NCI-H524 (cell line): ENCODE data around the gene MKNK2.
"Not testable (repeated sequence)": the region's sequence is repeated elsewhere in the genome, so short reads cannot be mapped to it uniquely, and the experiment has no call there.

Source experiments
- DNase-seq, 2 experiments: peaks; one replicate each; lab custom pipeline; 2025; lab: John Stamatoyannopoulos, UW

The MKNK2 gene

DNA sequence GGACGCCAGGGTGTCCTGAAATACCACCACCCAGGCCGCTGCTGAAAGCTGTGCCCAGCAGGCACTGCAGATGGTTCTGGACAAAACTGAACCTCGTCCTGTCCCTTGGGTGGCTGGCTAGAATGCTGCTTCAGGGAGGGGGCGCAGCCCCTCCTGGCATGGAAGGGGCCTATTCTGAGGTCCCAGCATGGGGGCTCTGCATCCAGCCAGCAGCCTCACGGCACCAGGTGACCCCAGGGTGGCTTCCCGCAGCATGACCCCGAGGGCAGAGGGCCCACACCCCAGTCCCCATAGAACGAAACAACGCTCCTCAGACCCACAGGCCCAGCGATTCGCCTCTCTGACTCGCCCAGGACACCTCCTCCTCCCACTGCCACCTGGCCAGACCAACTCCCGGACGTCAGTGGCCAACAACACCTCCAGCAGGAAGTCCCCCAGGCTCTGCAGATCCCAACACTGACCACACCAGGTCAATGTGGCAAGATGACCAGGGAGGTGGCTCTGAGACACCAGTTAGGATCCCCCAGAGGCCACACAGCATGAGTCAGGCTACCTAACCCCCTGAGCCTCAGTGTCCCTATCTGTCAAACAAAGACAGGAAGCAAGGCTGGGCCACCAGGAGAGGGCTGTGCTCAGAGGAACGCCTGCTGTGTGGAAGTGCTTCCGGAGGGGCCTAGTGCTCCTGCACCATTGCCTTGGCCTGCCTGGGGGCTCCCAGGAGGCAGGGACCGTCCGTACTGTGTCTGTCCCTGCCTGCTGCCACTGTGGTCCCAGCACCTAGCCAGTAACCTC lies 6.1 kb downstream of the MKNK2 start:
- no peak for DNase-seq

DNA sequence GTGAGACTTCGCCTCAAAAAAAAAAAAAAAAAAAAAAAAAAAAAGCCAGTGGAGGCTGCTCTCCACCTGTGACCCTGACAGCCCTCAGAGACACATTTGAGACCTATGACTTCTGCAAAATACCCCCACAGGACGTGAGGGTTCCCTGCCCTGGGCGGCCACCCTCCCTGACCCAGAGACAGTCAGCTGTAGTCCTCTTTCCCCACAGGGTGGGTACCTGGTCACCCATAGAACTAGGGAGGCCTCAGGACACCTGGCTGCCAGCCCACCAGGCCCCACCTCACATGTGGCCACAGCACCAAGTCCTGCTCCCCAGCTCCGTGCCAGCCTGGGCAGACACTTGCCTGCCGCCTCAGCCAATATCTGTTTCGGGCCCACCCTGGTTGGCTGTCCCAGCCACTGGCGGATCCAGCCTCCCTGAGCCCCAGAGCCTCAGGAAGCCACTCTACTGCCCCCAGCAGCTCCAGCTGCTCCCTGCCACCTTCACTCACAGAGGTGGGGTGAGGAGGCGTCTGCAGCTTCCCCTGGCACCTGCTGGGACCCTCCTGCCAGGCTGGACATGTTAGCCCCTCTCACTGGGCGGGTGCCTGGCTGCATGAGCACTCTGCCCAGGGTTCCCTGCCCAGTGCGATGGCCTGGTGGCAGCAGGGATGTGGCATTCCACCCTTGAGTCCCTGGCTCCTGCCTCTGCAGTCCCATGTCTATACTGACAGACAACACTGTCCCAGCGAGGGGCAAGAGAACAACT lies 6.9 kb downstream of the MKNK2 start:
- DNase-seq, result no peak

DNA sequence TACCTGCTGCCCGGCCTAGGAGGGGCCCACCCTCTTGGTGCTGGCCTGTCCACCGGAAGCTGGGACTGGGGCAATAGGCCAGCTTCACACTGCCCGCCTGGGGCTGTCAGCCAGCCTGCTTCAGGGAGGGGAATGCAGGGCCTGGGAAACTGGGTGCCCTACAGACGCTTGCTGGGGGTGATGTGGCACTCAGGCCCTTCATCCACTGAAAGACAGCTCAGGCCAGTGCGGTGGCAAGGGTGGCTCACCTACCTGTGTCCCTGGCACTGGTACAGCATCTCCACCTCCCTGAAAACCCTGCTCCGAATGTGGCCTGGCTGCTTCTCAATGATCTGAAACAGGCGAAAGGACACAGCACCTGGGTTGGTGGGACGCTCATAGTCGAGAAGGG lies 7.8 kb downstream of the MKNK2 start:
- no peak for DNase-seq

DNA sequence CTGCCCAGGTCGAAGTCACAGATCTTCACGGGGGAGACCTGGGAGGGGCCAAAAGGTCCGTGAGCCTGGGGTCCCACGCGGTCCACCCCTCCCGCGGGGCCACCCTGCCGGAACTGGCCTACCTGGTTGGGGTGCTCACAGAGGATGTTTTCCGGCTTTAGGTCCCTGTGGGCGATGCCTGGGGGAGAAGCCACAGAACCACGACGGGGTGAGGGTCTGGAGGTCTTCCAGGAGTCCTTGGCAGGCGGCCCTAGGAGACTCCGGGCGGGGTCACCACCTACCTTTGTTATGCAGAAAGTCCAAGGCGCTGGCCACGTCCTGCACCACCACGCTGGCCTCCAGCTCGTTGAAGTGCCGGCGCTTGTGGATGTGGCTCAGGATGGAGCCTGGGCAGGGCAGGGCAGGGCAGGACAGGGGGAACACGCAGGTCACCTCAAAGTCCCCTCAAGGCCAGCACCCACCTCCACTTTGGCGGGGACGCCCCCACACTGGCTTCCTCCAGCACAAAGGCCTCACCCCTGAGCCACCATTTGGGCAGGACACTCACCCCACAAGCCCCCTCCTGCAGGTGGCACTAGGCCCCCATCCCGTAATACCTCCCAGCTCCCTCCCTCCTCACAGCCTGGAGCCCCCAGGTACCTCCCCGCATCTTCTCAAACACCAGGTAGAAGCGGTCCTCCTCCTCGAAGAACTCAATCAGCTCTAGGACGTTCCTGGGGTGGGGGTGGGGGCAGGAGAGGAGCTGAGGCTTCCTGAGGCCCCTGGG lies 8.4 kb downstream of the MKNK2 start:
- no peak for DNase-seq

DNA sequence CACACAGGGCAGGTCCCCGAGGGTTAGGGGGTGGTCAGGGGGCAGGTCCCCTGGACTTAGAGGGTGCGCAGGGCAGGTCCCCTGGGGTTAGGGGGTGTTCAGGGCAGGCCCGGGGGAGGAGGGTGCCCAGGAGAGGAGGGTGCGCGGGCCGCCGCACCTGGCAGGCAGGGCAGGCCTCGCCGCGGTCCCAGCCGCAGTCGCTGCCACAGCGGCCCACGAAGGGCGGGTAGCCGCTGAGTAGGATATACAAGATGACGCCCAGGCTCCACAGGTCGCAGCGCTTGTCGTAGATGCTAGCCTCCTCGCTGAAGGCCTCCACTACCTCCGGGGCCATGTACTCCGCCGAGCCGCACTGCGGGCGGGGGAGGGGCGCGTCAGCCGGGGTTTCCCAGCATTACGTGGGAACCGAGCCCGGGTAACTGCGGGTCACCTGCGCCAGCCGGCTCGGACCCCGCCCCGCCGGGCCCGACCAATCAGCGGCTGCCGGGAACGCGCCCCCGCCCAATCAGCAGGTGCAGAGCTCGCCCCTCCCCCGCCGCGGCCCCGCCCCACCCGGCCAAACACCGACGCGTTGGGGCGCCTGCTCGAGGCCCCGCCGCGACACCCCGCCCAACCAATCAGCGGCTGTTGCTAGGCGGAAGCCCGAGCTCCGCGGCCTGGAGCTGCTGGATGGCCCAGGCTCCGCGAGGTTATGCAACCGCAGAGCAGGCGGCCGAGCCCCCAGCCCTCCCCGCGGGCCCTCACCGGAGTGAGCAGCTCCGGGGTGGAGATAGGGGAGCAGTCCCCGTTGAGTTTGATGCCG lies 9.2 kb downstream of the MKNK2 start:
- DNase-seq, result peak; percentile 97 to 98

DNA sequence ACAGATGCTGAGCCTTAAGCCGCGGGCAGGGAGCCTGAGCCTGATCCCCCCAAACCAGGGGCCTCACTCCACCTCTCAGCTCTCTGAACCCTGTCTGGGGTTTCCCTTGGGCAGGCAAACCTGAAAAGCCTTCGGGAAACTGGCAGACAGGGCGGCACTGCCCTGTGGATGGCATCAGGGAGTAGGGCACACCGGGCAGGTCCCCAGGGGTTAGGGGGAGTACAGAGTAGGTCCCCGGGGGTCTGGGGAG lies 9.7 kb downstream of the MKNK2 start:
- DNase-seq, result no peak

DNA sequence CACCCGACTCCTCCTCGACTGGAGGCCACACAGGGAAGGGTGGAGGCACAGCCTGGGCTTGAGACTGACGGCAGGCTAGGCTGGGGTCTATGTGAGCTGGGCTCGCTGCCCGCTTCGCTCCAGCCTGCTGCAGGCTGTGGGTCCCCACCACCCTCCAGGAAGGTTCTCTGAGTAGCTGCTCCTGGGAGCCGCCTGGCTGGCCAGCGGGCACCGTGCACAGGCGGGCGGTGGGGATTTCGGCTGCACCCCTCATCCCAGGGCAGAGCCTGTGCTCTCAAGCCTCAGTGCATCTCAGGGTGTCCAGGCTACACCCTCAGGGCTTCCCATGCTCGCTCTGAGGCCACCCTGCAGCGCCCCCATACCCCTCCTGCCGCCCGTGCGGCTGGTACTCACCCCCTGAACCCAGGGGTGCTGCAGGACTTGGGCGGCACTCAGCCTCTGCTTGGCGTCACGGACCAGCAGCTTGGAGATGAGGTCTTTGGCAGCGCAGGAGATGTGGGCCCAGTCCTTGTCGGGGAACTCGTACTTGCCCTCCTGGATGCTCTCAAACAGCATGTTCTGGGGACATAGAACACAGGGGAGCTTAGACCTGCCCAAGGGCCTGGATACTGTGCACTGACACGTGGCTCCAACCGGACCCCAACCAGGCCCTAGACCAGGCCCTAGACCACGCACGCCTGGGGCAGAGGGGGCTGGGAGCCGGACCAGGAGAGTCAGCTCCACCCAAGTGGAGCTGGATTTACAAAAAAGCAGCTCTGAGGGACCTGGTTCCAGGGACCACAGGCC lies 10.2 kb downstream of the MKNK2 start:
- DNase-seq, result no peak

DNA sequence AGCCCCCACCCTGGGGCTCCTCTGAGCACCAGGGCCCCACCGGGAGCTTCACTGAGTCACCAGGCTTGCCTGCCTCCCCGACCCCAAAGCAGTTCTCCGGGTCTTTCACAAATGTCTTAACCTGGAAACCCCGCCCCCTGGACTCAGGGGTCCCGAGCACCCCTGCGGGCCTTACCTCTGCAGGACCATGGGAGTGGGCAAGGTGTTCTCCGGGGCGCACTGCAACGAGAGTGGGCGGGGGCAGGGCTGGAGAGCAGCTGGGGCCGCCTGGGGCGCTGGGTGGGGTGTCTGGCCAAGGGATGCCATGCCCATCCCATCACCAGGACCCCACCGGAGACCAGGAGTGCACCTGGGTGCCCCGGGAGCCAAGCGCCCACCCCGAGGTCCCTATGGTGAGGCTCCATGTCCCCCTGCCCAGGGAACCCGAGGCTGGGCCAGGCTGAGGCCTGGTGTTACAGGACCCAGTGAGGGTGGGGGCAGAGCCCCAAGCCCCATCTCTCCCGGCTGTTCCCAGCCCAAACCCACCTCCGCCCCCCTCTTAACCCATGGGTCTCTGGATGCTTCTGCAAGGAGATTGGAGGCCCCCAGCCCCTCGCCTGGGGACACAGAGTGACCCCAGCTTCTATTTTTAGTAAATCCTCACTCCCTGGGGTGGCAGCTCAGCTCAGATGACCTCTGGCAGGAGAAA lies 10.9 kb downstream of the MKNK2 start:
- no peak for DNase-seq

DNA sequence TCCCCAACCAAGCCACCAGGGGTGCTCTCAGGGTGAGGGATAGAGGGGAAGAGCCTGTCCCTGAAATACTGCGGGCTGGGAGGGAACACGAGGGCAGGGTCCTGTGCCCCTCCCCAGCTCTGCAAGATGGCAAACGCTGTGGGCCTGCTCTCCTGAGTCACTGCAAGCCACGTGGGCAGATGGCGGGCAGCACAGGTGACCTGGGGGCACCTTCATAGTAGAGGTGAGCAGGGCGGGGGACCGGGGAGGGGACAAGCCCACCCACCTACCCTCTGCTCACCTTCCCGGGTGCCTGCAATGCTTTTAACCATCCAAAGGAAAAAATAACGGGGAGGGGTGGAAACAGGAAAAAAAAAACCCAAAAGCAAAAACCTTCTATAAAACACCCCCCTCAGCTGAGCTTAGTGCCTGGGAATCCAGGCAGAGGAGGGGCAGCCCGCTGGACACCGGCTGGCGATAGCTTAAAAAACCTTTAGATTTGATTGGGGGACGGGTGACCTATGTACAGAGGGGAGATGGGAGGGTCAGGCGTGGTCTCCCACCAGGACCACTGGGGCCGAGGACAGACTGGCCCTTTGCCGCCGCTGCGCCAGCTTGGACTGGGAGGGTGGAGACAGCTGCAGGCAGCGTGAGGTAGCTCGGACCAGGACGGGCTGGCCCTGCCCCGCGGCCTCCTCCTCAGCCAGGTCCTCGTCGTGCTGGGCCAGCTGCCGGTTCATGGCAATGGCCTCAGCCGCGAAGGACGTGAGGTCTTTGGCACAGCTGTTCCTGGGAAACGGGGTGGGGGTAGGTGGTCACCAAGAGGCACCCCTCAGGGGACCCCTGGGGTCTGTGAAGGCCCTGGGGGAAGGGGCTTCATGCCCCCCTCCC lies 11.7 kb downstream of the MKNK2 start:
- DNase-seq, result no peak

DNA sequence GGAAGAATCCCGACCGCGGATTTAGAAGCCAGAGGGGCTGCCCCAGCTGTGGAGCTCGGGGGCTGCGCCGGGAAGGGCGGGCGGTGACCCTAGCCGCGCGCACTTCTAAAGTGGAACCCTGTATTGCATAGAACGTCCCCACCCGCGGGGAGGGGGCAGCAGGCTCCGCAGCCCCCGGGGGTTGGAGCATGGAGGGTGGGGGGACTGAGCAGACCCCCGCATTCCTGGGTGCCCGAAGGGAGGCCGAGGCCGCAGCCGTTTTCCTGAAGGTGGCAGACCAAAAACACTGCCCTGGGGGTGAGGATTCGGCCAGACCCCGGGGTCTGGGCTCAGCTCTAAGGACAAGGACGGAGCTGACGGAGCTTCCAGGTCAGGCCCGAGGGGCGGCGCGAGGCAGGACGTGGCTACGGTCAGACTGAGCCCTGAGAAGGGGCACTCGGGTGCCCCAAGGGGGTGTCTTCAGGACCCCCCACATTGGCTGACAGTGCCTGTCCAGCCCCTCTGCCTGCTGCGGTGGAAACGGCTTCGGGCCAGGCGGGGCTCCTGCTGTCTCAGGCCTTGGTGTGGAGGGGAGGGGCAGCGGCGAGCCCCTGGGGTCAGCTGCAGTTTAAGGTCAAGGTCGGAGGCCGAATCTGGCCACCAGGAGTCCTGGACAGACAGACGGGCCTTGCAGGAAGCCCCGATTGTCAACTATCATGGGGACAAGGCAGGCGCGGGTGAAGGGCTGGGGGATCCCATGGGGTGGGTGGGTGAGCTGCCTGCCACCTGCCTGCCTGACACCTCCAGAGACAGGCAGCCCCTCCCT lies 12.6 kb downstream of the MKNK2 start:
- DNase-seq, result no peak

DNA sequence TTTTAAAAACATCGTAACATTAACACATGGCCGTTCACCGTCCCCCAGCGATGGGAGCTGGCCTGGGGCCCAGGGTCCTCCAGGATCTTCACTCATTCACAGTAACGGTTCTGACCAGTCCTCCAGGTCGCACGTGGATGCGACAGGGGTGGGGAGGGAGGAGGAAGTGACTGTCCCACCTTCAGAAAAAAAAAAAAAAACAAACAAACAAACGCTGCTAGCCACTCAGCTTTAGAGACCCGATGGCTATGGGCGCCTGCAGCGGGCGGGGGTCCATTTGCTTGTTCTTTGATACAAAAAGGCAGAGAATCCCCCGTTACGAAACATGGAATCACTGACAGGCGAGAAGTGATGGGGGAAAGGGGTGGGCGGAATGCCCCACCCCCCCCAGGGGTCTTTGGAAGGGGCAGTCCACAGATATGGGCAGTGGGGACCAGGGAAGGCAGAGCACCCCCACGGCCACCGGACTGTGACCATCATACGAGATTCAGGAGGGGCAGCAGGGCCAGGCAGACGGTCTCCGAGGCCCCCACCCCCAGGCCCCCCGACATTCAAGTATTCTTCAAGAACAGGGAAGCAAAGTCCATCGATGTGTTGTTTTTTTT lies 13.3 kb downstream of the MKNK2 start:
- no peak for DNase-seq

DNA sequence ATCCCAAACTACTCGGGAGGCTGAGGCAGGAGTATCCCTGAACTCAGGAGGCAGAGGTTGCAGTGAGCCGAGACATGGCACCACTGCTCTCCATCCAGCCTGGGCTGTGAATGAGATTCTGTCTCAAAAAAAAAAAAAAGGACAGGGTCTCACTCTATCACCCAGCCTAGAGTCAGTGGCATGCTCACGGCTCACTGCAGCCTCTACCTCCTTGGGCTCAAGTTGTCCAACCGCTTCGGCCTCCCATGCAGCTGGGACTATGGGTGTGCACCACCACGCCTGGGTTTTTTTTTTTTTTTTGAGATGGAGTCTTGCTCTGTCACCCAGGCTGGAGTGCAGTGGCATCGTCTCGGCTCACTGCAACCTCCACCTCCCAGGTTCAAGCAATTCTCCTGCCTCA lies 14.6 kb downstream of the MKNK2 start:
- DNase-seq, result no peak

DNA sequence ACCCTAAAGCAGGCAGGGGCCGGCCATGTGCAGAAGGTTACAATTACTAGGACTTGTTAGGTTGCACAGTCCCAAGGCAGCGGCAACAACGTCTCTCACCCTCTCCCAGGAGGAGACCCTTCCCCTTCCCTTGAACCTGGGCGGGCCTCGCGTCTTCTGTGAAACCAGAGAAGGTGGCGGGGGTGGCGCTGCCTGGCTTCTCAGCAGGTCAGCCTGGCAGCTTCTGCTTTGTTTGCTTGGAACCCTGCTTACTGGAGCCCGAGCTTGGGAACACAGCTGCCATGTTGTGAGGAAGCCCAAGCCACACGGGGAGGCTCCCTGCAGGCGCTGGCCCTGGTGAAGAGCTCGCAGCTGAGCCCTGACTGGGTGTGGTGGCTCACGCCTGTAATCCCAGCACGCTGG lies 15.5 kb downstream of the MKNK2 start:
- DNase-seq, result no peak

DNA sequence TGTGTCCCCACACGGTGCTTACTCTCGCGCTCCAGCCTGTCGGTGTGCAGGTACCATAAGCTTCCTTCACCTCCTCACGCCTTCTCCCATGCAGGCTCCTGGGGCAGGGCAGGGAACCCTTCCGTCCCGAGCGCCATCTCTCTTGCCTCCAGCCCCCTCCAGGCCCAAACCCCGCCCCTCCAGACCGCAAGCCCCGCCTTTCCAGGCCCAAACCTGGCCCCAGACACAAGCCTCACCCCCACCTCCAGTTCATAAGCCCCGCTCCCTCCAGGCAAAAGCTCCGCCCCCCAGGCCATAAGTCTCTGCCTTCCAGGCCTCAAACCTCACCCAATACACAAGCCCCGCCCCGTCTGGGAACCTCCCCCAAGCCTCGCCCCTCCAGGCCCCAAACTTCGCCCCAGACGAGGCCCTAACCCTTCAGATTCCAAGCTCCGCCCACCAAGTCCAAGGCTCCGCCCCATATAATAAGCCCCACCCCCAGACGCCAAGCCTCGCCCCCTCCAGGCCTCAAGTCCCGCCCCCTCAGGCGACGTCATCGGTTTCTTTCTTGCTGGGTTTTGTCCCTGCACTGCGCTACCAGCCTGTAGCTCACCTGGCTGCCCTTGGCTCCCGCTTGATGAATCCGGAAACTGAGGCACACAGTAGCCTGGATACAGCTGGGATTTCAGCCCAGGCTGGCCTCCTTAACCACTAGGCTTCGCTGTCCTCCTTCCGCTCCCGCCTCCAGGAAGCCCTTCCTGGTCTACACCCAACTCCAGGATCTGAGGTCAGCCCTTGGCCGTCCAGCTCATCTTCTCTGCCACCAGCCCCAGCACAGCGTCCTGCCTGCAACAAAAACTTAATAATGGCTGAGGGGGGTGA lies 16.1 kb downstream of the MKNK2 start:
- no peak for DNase-seq

DNA sequence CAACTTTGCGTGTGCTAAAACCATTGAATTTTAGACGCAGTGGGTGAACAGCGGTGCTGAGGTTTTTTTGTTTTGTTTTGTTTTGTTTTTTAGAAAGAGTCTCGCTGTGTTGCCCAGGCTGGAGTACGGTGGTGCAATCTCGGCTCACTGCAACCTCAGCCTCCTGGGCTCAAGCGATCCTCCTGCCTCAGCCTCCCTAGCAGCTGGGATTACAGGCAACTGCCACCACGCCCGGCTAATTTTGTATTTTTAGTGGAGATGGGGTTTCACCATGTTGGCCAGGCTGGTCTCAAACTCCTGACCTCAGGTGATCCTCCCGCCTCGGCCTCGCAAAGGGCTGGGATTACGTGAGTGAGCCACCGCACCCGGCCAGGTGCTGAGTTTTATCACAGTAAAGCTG lies 16.8 kb downstream of the MKNK2 start:
- not testable (repeated sequence) for DNase-seq

DNA sequence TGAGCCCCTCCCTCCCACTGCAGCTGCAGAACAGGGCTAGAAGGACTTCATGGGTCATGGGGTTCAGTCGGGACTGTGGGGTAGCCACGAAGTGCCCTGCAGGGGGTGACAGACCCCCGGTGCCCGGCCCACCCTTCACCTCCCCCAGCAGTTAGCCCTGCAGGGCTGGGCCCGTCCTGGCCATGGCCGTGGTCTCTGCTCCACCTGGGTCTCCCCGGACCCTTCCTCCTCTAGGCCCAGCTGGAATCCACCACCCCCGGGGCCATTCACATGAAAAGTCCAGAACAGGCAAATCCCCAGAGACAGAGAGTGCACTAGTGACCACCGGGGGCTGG lies 17.3 kb downstream of the MKNK2 start:
- no peak for DNase-seq

DNA sequence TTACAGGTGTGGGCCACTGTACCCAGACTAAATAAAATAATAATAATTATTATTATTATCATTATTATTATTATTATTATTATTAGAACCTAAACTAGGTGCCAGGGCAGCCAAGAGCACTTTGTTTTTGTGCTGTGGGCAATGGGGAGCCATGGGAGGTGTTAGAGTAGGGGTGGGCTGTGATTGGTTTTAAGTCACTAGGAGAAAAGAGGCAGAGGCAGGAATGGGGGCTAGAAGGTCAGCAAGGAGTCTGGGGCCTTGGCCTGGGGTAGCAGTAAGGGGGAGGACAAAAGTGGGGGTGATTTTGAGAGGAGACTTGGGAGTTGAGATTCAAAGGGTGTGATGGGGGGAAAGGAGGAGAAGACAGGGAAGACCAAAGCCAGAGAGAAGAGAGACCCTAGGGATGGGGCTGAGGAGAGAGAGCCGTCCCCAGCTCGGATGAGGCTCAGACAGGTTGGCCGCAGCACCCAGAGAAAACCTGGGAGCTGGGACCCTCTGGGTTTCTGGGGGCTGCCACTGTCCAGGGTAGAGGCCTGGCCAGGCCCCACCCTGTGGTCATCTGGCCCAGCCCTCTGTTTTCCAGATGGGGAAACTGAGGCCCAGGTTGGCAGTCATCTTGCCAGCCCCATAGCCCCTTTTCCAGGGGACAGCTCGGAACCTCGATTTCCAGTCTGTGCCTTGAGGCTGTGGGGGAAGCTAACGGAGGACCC lies 17.8 kb downstream of the MKNK2 start:
- DNase-seq, result no peak
